Inflammatory macrophage treated with lipopolysaccharide for 4 hours (primary cell): ENCODE data around the gene PPFIBP2.

Experiments
- DNase-seq: peaks from one replicate; pipeline ENCODE4 v3.0.0-alpha.2; 2020

PPFIBP2 gene

DNA sequence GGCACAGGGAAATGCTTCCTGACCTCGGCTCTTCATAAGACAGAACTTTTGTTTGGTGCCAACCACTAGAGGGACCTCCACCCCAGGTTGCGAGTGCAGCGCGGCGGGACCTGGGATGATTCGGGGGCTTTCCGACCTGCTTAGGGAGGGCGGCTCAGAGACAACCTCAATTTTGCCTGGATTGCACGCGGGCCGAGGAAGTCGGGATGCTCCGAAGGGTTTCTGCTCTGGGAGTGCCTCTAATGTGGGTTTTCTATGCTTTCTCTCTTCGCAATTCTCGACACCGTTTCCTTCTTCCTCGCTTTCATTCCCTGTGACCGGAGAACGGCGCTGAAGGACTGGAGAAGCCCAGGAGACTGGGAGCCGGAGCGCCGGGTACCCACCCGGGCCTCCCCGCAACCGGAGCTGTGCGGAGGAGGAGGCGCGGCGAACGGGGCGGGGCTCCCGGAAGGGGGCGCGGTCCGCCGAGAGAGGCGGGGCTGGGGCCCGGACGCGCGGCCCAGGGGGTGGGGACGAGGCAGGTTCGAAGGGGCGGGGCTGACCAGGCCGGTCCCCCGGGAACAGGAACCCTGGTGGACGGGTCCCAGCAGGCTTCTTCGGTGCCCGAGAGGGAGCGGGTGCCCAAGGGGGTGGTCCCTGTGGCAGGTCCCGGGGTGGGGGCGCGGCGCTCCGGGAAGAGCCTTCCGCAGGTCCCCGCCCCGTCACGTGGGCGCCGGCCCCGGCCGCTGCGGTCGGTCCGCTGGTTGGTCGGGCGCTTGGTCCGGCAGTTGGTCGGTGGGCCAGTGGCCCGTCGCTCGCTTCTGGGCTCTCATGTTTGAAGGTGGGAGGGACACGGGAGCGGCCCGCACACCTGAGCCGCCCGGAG lies at the start of gene PPFIBP2:
PPFIBP2 (plus strand) TSS at position 766 of the 865 bp plus-strand sequence. CDS start 35,477 bp downstream, outside the sequence.
- peak; percentile 80 for DNase-seq

- peak; percentile 11 for DNase-seq
These were observed 46.1 kb upstream of the PPFIBP2 start for GRCh38 chr11:7467652-7468051.

- DNase-seq: no peak
These were observed 44.4 kb upstream of the PPFIBP2 start for GRCh38 chr11:7469351-7469865.

DNA sequence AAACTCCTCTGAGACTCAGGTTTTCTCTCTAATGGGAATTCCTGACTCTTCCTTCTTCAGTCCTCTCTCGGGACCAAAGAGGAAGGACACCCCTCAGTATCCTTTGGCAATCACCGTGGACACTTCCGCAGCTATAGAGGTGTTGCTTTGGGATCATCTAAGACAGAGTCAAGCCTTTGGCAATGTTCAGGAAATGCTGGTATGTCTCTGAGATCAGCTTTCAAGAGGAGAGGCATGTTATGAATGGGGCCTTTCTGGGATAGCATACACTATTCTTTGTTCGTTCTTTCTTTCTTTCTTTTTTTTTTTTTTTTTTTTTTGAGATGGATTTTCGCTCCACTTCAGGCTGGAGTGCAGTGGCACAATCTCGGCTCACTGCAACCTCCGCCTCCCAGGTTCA lies 42.7 kb upstream of the PPFIBP2 start:
- no peak for DNase-seq

GRCh38 chr11:7473717-7474116 lies 40.1 kb upstream of the PPFIBP2 start:
- peak; percentile 26 for DNase-seq

GRCh38 chr11:7480113-7480512 lies 33.7 kb upstream of the PPFIBP2 start:
- no peak for DNase-seq

DNA sequence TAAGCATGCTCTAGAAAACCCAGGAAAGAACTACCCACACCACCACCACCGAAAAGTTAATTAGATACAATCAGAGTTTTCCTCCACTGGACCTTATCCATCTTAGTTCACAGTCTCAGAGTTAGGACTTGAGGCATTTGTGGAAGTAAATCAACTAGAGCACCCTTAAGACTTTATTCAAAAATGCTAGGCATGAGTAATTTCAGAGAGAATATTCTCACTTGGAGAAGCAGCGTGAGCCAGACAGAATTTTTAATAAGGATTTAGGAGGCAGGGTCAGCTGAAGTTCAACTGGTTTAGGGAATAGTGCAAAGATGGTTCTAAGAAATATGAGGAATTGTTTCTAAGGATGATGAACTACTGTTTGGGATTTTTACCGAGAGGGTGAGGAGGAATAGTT lies 29.7 kb upstream of the PPFIBP2 start:
- no peak for DNase-seq

DNA sequence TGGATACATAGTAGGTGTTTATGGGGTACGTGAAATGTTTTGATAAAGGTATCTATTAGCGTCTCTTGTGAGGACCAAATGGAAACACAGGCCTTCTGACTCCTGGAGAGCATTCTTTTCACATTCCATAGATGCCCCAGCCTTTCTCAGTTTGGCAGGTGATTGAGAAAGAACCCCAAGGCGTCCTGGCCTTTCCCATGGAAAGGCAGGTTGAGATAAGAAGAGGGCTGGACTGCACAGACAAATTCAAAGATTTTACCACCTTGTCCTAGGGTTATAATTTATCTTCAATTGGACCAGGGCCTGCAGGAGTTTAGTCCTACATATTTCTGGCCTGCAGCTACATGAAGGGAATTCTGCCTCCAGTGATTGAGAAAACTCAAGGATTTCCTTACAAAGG lies 29.2 kb upstream of the PPFIBP2 start:
- DNase-seq: no peak

- no peak for DNase-seq
These were observed 28.4 kb upstream of the PPFIBP2 start, which contains the start of gene OLFML1 for GRCh38 chr11:7485186-7486097. Gene OLFML1, plus strand, starts transcription at chr11:7485506. Its CDS starts 370 bp downstream, at chr11:7485876.

GRCh38 chr11:7486098-7486780 lies 27.6 kb upstream of the PPFIBP2 start:
- DNase-seq: no peak

DNA sequence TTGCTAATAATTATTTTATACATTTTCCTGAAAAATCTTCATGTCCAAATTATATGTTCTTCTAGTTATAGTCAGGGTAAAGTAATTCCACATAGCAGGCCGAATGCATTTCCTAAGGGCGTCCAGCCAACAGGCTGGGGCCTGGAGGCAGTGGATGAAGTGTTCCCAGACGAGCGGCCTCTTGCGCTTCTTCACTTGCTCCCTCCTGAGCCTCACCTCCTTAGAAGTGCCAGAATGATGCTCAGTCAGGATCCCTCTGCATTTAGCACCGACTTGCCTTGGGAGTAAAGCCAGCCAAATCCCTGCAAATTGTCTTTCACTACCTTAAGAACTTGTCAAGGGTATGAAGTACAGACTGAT lies 27.0 kb upstream of the PPFIBP2 start:
- DNase-seq: no peak

- no peak for DNase-seq
These were observed 26.4 kb upstream of the PPFIBP2 start for GRCh38 chr11:7487360-7487759.

- DNase-seq: no peak
These were observed 25.1 kb upstream of the PPFIBP2 start for GRCh38 chr11:7488681-7489080.

DNA sequence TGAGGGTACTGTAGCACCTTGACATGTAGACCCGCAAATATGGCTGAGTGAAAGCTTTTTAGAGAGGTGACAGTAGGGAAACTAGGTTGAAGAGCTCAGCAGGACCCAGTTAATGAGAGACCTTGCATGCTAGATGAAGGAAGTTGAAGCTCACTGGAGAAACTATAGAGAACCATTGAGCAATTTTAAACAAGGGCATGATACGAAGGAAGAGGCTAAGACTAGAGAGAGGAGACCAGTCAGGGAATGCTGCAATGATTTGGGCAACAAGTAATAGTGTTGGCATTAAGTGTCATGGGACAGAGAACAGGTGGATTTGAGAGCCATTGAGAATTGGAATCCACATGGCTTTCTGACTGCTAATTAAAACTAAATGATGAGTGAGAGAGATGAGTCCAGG lies 24.4 kb upstream of the PPFIBP2 start:
- DNase-seq: peak; percentile 42

DNA sequence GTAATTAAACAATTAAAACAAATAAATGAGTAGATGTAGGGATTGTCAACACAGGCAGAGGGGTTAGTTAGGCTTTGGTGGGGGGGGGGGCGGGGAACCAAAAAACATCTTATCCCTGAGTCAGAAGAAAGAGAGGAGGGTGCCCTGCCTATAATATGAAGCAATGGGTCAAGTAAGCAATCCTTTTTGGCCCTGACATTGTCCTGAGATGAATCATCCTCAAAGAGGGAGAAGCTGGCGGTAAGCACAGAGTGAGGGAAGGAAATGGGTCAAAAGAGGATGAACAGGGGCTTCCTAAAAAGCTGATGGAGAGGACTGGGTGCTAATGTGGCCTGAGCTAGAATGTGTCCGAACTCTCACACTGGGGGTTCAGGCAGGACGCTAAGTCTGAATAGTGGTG lies 23.7 kb upstream of the PPFIBP2 start:
- DNase-seq: peak; percentile 55

DNA sequence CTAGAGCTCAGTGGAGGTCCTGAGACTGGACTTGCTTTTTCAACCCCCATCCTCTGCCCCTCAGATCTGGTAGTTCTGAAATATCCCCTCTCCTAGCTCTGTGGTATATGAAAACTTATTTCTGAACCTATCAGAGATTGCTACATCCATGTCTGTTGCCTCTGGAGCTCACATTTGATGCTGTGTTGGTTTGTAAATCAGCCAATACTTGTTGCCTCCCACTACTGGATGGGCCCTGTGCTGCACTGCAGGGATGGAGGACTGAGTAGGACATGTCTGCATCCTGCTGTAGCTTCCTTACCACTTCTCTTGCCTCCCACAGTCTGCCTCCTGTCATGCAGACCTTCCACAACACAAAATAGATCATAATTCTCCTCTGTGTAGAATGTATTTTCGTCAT lies 23.3 kb upstream of the PPFIBP2 start:
- no peak for DNase-seq

GRCh38 chr11:7492253-7492652 lies 21.5 kb upstream of the PPFIBP2 start:
- no peak for DNase-seq

- DNase-seq: no peak
These were observed 20.1 kb upstream of the PPFIBP2 start for GRCh38 chr11:7493670-7494069.

GRCh38 chr11:7494086-7494745 lies 19.6 kb upstream of the PPFIBP2 start:
- no peak for DNase-seq

DNA sequence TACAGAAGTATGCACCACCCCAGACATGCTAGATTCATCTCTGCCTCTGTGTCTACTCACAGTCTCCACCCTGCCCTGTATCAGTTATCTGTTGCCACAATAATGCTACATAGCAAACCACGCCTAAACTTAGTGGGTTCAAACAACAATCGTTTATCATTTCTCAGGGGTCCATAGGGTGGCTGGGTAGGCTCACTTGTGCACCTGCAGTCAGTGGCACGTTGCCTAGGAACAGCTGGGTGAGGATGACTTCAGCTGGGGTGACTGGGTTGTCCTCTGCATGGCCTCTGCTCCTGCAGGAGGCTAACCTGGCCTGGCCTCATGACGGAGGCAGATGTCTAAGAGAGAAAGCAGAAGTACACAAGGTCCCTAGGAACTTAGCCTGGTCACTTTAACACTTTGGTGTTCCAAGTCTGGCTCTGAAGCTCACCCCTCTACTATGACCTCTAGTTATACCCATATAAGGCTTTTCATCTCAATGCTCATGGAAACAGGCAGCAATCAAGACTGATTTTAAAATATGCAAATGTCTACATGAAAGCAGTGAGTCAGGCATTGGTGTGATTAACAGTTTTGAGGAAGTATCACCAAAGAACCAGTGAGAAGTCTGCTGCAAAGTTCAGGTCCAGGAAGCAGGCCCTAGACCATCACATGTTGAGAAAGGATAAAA lies 17.8 kb upstream of the PPFIBP2 start:
- DNase-seq: peak; percentile 85

- DNase-seq: peak; percentile 55
These were observed 15.6 kb upstream of the PPFIBP2 start for GRCh38 chr11:7498193-7498592.

GRCh38 chr11:7499081-7499480 lies 14.7 kb upstream of the PPFIBP2 start:
- no peak for DNase-seq
